HCT116 (cell line): ENCODE results near the gene HAND2.

ENCODE experiments used
- RAD21 ChIP-seq: IDR thresholded peaks from 2 replicates; pipeline ENCODE4 v1.6.1; 2012; ENCODE audit warnings: low read depth, mild to moderate bottlenecking
- SIN3A ChIP-seq: IDR thresholded peaks from 2 replicates; pipeline ENCODE4 v1.6.1; 2012; ENCODE audit warnings: low read depth
- TF ChIP-seq, protein P1 (sequence below): IDR thresholded peaks from 2 replicates; pipeline ENCODE4 v1.6.1; 2012

DNA sequence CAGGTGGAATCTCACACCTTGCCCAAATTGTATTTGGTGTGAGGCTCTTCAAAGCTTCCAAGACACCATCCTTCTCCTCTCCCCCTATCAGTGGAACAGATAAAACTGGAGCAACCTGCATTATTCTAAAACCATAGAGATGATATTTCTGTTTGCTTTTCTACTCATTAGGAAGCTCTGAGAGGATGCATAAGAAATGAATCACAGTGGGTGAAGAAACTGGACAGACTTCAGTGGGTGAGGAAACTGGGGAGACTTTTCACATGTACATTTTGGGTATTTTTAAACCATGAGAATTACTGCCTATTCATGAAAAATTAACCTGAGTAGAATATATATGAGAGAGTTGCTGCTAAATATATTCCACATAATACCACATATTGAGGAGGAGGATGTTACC is 16.4 kb downstream of the HAND2 start:
- TF ChIP-seq RAD21 = no peak
- TF ChIP-seq, protein P1, sequence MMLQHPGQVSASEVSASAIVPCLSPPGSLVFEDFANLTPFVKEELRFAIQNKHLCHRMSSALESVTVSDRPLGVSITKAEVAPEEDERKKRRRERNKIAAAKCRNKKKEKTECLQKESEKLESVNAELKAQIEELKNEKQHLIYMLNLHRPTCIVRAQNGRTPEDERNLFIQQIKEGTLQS = no peak
- TF ChIP-seq SIN3A = no peak
